HK-2 (cell line): ENCODE data around the gene CD109.
"Not testable (repeated sequence)": the region's sequence is repeated elsewhere in the genome, so short reads cannot be mapped to it uniquely, and the experiment has no call there.

Source experiments
- DNase-seq: peaks from one replicate; pipeline ENCODE4 v3.0.0-alpha.2; 2018; ENCODE audit not compliant: unreplicated experiment

Gene CD109

GRCh38 chr6:73688351-73688750 is 7.7 kb upstream of the CD109 start:
- DNase-seq = no peak

DNA sequence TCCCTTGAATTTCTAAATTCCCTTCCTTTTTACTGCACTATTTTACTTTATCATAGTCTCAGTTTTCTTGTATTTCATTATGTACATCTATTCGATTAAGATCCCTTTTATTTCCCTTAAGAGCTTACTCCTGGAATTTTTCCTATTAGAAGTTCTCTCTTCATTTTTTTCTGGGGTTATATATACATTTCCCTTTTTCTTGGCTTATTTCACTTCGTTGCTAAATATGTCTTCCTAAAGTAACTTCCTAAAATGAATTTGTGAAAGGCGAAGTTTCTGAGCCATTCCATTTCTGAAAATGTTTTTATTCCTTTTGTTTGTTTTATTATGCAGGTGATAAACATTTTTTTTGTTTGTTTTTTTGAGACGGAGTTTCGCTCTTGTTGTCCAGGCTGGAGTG is 5.9 kb upstream of the CD109 start:
- no peak for DNase-seq

- no peak for DNase-seq
These were observed 4.5 kb upstream of the CD109 start for GRCh38 chr6:73691512-73691911.

- DNase-seq = peak; percentile 52
These were observed 1.1 kb upstream of the CD109 start for GRCh38 chr6:73694711-73695411.

GRCh38 chr6:73696966-73697655 is 1.1 kb downstream of the CD109 start:
- DNase-seq = no peak

DNA sequence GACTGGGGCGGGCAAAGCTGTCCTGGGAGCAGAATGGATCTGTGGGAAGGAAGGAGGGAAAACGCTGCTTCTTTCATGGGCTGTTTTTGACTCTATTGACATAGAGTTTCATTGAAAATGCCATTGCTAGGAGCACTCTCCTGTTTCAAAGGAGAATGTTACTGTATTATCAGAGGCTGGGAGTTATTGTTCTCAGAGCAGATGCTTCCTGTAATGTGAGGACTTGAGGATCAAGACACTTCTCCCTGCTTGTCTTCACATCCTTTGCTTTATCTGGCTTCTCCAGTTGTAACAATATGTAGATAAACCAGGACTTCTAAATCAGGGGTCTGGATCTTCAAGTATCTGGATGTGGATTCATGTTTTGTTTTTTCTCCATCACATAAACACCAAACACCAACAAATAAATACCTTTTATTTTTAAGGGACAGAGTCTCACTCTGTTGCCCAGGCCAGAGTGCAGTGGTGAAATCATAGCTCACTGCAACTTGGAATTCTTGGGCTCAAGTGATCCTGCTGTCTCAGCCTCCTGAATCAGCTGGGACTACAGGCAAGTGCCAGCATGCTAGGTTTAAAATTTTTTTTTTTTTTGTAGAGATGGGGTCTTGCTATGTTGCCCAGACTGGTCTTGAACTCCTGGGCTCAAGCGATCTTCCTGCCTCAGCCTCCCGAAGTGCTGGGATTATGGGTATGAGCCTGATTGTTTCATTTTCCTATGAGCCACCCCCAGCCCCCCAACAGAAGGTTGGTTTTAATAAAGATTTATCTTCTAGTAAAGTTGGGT is 3.9 kb downstream of the CD109 start:
- DNase-seq = no peak

DNA sequence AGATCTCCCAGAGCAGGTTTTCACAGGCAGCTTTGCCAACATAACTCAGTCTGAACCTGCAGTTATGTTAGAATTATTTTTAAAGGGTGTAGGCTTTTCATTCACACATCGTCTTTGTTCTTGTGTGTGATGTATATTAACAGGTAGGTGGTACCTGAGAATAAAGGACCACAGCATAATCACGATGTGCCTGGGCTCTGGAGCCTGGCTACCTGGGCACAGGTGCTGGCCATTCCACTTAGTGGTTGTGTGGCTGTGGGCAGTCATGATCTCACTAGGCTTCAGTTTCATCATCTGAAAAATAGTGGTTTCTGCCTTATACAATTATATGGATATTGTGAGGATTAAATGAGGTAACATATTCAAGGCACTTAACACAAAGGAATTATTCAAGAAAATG is 6.4 kb downstream of the CD109 start:
- no peak for DNase-seq

DNA sequence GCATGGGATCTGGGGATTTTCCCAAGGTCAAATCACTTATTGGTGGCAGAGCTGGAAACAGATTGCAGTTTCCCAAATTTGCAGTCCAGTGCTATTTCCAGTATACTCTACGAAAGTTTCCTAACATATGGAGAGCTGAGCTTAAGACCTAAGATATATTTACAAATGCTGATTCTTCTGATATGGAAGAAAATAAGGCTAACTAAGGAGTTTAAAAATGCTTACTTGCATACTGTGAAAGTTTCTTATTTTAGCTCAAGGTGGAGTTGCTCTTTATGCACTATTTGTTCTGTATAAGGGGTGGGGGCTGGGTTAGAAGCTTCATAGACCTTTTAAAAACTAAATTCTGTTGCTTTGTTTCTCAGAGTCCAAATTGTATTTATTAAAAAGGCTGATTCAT is 7.5 kb downstream of the CD109 start:
- DNase-seq = no peak

- peak; percentile 75 for DNase-seq
These were observed 8.3 kb downstream of the CD109 start for GRCh38 chr6:73704260-73704659.

DNA sequence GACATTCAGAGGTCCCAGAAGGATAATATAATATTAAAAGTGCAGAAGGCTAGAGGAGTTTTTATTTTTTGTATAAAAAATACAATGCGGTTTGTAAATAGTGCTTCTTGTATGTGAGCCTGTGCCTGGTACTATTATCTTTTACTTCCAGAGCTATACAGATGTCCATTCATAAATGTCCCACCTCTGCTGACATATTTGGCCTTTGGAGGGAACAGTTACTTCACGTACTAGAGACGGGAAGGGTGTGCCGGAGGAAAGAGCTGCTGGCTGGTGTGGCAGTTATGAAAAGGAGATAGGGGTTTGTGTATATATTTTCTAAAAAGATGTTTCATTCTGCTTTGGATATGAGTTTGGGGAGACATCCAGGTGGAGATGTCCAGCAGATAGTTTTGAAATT is 8.8 kb downstream of the CD109 start:
- DNase-seq = no peak

GRCh38 chr6:73706971-73707370 is 11.0 kb downstream of the CD109 start:
- no peak for DNase-seq

GRCh38 chr6:73710470-73710869 is 14.5 kb downstream of the CD109 start:
- DNase-seq = peak; percentile 63

- no peak for DNase-seq
These were observed 14.9 kb downstream of the CD109 start for GRCh38 chr6:73710948-73711347.

- DNase-seq = no peak
These were observed 16.7 kb downstream of the CD109 start for GRCh38 chr6:73712535-73713173.

DNA sequence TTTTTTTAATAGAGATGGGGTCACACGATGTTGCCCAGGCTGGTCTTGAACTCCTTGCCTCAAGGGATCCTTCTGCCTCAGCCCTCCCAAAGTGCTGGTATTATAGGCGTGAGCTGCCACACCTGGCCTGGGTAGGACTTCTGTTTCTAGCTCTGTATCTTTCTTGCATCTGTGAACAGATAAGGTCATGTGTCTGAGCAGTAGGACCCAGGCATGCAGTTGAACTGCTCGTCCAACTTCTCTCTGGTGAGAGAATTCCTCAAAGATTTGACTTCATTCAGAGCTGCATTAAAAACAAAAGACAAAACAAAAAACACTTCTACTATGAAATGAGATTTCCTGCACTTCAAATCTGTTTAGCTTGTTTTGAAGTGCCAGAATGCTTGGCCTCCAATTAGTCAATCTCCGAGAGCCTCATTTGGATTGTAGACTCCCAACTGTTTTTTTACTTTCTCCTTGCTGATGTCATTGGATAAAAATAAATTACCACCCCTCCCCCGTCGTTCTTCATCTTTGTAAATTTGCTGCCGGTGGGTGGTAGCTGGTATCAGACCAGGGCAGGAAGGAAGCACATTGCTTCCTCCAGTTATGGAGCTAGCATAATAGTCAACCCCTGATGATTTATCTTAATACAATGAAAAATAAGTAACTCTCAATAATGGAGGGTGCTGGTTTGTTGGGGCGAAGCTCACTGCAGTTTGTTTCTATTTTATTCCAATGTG is 17.6 kb downstream of the CD109 start:
- no peak for DNase-seq

DNA sequence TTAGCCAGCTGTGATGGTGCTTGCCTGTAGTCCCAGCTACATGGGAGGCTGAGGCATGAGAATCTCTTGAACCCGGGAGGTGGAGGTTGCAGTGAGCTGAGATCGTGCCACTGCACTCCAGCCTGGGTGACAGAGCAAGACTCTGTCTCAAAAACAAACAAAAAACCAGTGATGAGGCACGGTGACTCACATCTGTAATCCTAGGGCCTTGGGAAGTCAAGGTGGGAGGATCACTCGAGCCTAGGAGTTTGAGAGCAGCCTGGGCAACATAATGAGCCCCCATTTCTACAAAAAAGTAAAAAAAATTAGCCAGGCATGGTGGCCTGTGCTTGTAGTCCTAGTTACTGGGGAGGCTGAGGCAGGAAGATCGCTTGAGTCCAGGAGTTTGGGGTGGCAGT is 19.1 kb downstream of the CD109 start:
- DNase-seq = not testable (repeated sequence)

- DNase-seq = no peak
These were observed 23.0 kb downstream of the CD109 start for GRCh38 chr6:73719046-73719445.

DNA sequence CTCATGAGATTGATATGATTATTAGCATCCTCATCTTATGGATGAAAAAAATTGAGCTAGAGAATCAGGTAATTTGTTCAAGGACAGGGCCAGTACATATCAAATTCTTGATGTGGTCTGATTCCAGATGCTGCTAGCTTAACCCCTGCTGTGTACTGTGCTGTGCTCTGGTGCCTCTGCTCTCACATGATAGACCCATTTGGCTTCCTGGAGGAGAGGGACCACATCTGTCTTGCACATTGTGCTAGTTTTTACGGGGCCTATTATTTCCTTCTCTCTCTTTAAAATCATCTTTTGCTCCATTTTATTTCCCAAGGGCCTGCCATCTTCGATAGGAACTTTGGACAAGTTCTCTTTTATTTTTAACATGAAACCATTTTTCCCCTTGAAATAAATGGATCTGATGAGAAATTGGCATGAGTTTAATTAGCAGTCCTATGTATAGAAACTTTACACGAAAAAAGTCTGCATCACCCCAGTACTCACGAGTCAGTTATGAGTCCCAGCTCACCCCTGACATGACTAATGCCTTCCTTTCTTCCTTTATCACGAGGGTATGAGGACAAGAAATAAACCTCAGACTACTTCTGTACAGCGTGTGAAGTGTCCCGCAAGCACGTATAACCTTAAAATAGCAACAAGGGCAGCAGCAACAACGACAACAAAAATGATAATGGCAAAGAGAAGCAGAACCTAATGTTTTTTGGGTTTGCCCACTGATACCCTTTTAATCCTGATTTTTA is 26.5 kb downstream of the CD109 start:
- DNase-seq = peak; percentile 26

GRCh38 chr6:73723480-73723879 is 27.5 kb downstream of the CD109 start:
- not testable (repeated sequence) for DNase-seq

GRCh38 chr6:73724389-73724788 is 28.4 kb downstream of the CD109 start:
- no peak for DNase-seq

GRCh38 chr6:73725192-73725591 is 29.2 kb downstream of the CD109 start:
- DNase-seq = not testable (repeated sequence)
